HG02973 (cell line): ENCODE results near the gene SLC17A2.

Experiments
- ATAC-seq: cut with Tn5 transposase; IDR thresholded peaks from one replicate; pipeline ENCODE4 v1.9.1; 2021; ENCODE audit warnings: moderate library complexity; ENCODE audit not compliant: unreplicated experiment

The SLC17A2 gene

DNA sequence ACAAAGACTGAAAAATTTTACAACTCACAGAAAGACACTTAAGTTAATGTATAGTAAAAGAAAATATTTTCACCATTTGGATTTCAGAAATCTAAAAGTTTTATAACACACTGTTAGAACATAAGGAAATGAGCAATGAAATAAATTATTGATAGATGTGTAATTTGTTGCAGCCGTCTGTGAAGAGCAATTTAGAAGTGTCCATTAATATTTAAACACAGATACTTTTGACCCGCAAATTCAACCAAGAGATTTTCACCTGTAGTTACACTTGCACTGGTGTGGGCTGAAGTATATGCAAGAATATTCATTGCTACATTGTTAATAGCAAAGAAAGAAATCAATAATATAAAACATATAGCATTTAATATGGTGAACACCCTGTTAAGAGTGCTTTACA is 41.9 kb downstream of the SLC17A2 start:
- no peak for ATAC-seq

DNA sequence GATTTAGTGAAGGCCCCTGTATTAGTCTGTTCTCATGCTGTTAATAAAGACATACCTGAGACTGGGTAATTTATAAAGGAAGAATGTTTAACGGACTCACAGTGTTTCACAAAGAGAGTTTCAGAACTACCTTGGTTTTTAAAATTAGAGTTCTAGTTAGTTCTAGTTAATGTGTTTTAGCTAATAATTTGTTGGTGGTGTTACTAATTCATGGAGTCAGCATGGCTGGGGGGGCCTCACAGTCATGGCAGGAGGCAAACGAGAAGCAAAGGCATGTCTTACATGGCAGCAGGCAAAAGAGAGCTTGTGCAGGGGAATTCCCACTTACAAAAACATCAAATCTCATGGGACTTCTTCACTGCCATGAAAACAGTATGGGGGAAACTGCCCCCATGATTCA is 44.4 kb downstream of the SLC17A2 start:
- no peak for ATAC-seq

DNA sequence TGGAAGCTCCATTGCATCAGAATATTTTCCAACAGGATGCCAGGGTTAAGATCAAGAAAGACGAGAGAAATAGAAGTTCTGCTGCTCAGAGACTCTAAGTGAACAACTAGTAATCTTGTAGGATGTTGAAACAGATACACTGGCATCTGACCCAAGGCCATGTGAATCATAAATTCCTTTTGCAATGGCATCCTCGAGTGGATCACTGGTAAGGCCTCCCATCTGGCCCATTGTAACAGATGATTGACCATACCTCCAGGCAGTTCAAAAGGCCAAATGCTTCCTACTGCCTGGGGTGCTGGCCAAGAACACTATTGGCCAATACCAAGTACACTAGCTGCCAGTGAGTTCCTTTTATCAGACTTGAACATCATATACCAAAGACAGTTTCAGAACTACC is 46.5 kb downstream of the SLC17A2 start:
- ATAC-seq = no peak

- no peak for ATAC-seq
Observed at GRCh38 chr6:25883536-25883935, 47.0 kb downstream of the SLC17A2 start.

- ATAC-seq = no peak
Observed at GRCh38 chr6:25882051-25882496, 48.4 kb downstream of the SLC17A2 start.

DNA sequence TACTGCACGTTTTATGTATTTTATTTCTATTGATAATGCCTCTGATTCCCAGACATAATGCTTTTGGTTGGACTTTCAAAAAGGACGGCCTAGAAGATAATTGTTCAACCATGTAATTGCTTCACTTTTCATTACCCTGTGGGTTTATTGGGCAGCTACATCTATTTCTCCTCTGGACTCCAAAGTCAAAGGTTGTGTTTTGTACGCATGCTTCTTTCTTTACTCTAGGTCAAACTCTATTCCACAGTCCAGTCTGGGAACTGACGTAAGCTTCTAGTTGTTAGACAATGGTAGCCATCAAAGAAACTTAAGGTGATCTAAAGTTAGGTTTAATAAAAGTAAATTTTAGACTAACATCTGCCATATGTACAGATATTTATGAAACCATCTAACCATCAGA is 49.9 kb downstream of the SLC17A2 start:
- no peak for ATAC-seq

- no peak for ATAC-seq
Observed at GRCh38 chr6:25878721-25879322, 51.7 kb downstream of the SLC17A2 start.

DNA sequence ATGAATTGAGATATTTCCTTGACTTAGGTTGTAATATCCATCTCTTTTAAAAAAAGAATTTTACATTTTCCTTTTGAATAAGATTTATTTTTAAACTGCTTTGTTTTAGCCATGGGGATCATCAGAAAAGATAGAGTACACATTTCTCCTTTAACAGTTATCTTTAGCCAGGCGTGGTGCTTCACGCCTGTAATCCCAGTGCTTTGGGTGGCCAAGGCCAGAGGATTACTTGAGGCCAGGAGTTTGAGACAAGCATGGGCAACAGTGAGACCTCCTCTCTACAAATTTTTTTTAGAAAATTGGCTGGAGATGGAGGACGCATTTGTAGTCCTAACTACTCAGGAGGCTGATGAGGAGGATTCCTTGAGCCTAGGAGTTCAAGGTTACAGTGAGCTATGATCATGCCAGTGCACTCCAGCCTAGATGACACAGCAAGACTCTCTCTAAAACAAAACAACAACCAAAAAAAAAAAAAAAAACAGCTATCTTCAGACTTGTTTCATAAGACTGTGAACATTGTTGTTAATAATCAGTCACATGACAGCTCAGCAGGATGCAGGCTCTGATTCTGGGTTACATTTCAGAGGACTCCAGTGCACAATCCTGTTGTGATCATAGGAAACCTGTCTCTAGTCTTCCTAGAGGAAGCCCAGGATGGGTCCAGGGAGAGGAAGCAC is 54.4 kb downstream of the SLC17A2 start:
- no peak for ATAC-seq

DNA sequence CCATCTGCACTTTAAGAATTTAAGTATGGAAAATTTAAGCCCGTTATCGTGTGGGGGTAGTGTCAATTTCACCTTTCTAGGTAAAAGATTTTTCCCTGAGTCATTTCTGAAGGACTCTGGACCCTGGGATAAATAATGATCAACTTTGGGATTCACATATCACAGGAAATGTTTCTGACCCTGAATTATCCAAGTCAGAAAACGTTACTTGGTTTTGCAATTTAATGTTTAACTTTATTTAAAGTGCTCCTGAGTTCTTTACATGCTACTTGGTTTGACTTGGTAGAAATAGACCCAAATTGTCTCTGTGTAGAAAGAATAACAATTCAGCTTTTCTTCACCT is 55.0 kb downstream of the SLC17A2 start:
- no peak for ATAC-seq

DNA sequence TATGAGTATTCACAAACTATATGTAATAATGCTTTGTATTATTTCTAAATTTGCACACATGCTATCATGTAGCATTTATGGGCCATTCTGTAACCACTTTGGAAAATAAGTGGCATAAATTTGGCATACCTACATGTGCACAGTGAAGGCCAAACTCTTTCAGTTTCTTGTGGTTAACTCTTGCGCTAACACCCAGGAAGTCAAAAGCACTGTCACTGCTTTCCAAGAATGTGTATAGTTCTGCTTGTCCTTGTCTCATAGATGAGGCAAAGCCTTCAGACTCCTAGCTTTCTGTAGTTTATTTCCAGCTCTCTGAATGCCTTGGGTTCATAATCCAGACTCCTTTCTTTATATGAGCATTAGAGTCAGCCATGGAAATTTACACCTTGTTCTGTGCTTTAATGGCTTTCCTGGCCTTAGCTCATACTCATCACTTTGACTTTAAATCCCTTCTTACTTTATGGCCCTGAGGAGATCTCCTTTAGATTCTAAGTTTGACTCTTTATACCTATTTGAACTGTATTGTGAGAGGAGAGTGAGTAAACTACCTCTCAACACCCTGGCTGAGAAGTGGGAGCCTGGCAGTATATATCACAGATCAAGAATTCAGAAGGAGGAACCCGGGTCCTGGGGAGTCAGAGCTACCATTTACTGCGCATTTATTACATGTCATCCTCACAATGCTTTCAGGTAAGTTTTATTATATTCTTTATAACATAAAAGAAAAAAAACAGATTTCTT is 55.5 kb downstream of the SLC17A2 start:
- ATAC-seq = no peak

DNA sequence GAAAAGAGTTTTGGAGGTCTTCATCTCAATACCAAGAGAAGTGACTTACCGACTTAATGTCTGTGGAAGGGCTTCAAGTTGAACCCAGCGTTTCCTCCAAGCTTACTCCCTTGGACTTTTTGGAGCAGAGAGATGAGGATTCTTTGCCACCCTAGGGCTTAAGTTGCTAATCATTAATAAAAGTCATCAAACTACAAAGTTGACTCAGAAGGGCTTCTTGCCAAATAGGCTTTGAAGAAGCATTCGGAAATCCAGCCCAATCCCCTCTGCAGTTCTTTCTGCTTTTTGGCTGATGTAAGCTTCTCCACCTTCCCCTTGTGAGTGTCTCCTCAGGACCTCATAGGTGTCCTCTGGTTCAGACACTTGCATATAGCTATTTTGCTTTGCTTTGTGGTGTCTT is 56.4 kb downstream of the SLC17A2 start, which contains the start of gene SLC17A3:
TSS of gene SLC17A3 (minus strand) at position 126 of the 400 bp plus-strand sequence. CDS start 5,856 bp downstream, outside the sequence.
- ATAC-seq = no peak

GRCh38 chr6:25872814-25873213 is 57.7 kb downstream of the SLC17A2 start:
- ATAC-seq = no peak

- ATAC-seq = no peak
Observed at GRCh38 chr6:25869840-25870239, 60.7 kb downstream of the SLC17A2 start.

DNA sequence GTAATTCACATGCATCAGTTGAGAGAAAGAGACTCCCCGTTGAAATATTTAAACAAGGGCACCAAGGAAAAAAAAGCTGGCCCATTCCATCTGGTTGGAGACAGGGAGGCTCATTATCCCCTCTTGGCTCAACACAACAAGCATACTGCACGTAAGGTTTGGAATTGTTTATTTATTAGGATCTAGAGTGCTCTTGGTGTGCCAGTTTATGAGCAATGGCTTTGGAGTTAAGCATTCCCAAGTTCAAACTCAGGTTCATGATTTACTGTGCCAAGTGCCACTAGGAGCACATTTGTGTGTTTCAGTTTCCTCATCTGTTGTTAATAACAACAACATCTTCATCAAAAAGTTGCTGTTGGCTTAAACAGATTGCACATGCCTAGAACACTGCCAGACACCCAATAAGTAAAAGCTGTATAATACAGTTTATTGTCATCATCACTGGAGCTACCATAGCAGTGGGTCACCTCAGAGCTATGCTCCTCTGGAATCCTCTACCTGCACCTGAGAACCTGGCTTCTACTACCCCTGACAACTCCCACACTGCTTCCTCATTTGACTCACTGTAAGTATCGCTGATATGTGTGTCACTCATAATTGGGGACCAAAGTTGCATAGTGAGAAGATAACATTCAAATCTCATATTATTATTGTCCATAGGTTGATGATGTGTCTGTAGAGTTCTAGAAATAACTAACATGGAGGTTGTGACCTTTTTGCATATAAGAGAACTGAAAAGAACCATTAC is 61.9 kb downstream of the SLC17A2 start:
- ATAC-seq = no peak

DNA sequence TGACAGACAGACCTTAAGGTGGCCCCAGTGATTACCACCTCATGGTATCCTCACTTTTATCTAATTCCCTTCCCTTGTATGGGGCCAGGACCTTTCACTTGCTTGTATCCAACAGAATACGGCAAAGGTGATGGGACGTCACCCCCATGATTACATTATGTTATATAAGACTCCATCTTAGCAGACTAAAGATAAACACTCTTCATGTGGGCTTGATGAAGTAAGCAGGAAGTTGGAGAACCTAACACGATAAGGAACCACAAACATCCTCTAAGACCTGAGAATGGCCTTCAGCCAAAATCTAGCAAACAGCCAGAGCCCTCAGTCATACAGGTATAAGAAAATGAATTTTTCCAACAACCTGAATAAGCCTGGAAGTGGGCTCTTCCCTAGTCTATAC is 64.5 kb downstream of the SLC17A2 start:
- no peak for ATAC-seq

- no peak for ATAC-seq
Observed at GRCh38 chr6:25863360-25863759, 67.1 kb downstream of the SLC17A2 start.
